Activated CD4-positive, alpha-beta T cell treated with anti-CD3 and anti-CD28 coated beads, Interleukin-2, amount 50 U/mL, for 24 hours (primary cell): ENCODE measurements around the gene HNRNPR.
A peak's percentile ranks its signal among the peaks of the same experiment; 100 is the strongest.

Experiments
- DNase-seq, 2 donors: peaks; one replicate each; pipeline ENCODE4 v3.0.0-alpha.2; 2020; ENCODE audit warnings: low read depth in 1 of 2, low spot score in 1 of 2

HNRNPR gene

GRCh38 chr1:23369335-23370013 is 25.4 kb upstream of the HNRNPR start, which contains the start of gene ZNF436:
TSS of gene ZNF436 (minus strand) at chr1:23369836. CDS start at chr1:23368005, 1,831 bp downstream.
- DNase-seq: peak; percentile 2 to 17

GRCh38 chr1:23368562-23369334 is 24.7 kb upstream of the HNRNPR start:
- DNase-seq: peak; percentile 68 to 82

GRCh38 chr1:23367791-23368561 is 23.9 kb upstream of the HNRNPR start:
- peak; percentile 88 to 98 for DNase-seq

- no peak for DNase-seq
Measured at GRCh38 chr1:23367451-23367790, 23.3 kb upstream of the HNRNPR start.

GRCh38 chr1:23366598-23366997 is 22.5 kb upstream of the HNRNPR start:
- DNase-seq: no peak

GRCh38 chr1:23366146-23366545 is 22.1 kb upstream of the HNRNPR start:
- no peak for DNase-seq

GRCh38 chr1:23362218-23362713 is 18.2 kb upstream of the HNRNPR start:
- no peak for DNase-seq

- DNase-seq: no peak
Measured at GRCh38 chr1:23358310-23358875, 14.3 kb upstream of the HNRNPR start.

- no peak for DNase-seq
Measured at GRCh38 chr1:23357138-23357908, 13.2 kb upstream of the HNRNPR start.

GRCh38 chr1:23356471-23357137 is 12.5 kb upstream of the HNRNPR start:
- no peak for DNase-seq

- DNase-seq: no peak
Measured at GRCh38 chr1:23354245-23354644, 10.2 kb upstream of the HNRNPR start.

- DNase-seq: no peak
Measured at GRCh38 chr1:23352096-23352695, 8.1 kb upstream of the HNRNPR start.

GRCh38 chr1:23345920-23346319 is 1.8 kb upstream of the HNRNPR start:
- no peak for DNase-seq

GRCh38 chr1:23344987-23345472 is 946 bp upstream of the HNRNPR start:
- DNase-seq: no peak

GRCh38 chr1:23343221-23344110 is 618 bp downstream of the HNRNPR start:
- peak; percentile 41 to 62 for DNase-seq

- DNase-seq: no peak
Measured at GRCh38 chr1:23341931-23342692, 2.0 kb downstream of the HNRNPR start.

- DNase-seq: no peak
Measured at GRCh38 chr1:23339632-23340031, 4.5 kb downstream of the HNRNPR start.

- DNase-seq: no peak
Measured at GRCh38 chr1:23337869-23338268, 6.2 kb downstream of the HNRNPR start.
